ENCODE results near the gene HINT2.

HINT2 gene

GRCh38 chr9:35810122-35810521 lies 4.7 kb downstream of the HINT2 start:
- no peak overlapping the region for H3K27ac ChIP-seq

GRCh38 chr9:35808433-35808832 lies 6.4 kb downstream of the HINT2 start:
- TF ChIP-seq CTCF (IDR thresholded peaks at IDR 0.05) = no peak
- TF ChIP-seq ZFX (IDR thresholded peaks at IDR 0.05; ENCODE audit: borderline replicate concordance) = no peak
- H3K27ac ChIP-seq = no peak overlapping the region

More at GRCh38 chr9:35810122-35810521, 4.7 kb downstream of the HINT2 start:
- no peak for TF ChIP-seq ZFX (IDR thresholded peaks at IDR 0.05; ENCODE audit: borderline replicate concordance)
- no peak for TF ChIP-seq CTCF (IDR thresholded peaks at IDR 0.05)

GRCh38 chr9:35806101-35806500 lies 8.7 kb downstream of the HINT2 start:
- TF ChIP-seq CTCF (IDR thresholded peaks at IDR 0.05) (no peak), ZFX (IDR thresholded peaks at IDR 0.05; ENCODE audit: borderline replicate concordance) (no peak)

GRCh38 chr9:35801328-35802128 lies 13.3 kb downstream of the HINT2 start:
- no peak overlapping the region for H3K27ac ChIP-seq
- TF ChIP-seq ZFX (IDR thresholded peaks at IDR 0.05; ENCODE audit: borderline replicate concordance) (no peak), CTCF (IDR thresholded peaks at IDR 0.05) (no peak)

More at GRCh38 chr9:35806101-35806500, 8.7 kb downstream of the HINT2 start:
- H3K27ac ChIP-seq = no peak overlapping the region

GRCh38 chr9:35800530-35800929 lies 14.3 kb downstream of the HINT2 start:
- H3K27ac ChIP-seq = no peak overlapping the region
- TF ChIP-seq CTCF (IDR thresholded peaks at IDR 0.05) (no peak), ZFX (IDR thresholded peaks at IDR 0.05; ENCODE audit: borderline replicate concordance) (no peak)

GRCh38 chr9:35798658-35799374 lies 16.0 kb downstream of the HINT2 start:
- H3K27ac ChIP-seq = no peak overlapping the region
- TF ChIP-seq ZFX (IDR thresholded peaks at IDR 0.05; ENCODE audit: borderline replicate concordance) = no peak
- no peak for TF ChIP-seq CTCF (IDR thresholded peaks at IDR 0.05)
